ENCODE measurements around the gene DEGS1. TPM values are rescaled to one million over a fixed set of nuclear protein-coding genes. Genes with fewer than 3 reads are reported as not detected.

Gene DEGS1
- total RNA-seq, 1 donor from 2014 or later = 42.2 TPM

- Histone ChIP-seq H3K9me3 (replicated peaks) (no peaks in the 10 kb centered on the region), H3K27ac (replicated peaks) (no peak overlapping the region), H3K36me3 (peaks cover 31% of the 10 kb centered on the region), H3K4me1 (no peaks in the 10 kb centered on the region), H3K27me3 (ENCODE audit: low read depth) (no peaks in the 10 kb centered on the region), H3K4me3 (no peak overlapping the region)
- DNase-seq = no peak
- intact Hi-C loops (cut with micrococcal nuclease) = no loop called here
- TF ChIP-seq CTCF (IDR thresholded peaks at IDR 0.05; ENCODE audit: borderline replicate concordance) = no peak
Measured at GRCh38 chr1:224149709-224150108, 33.3 kb upstream of the DEGS1 start.

- intact Hi-C loops (cut with micrococcal nuclease) = no loop called here
- DNase-seq = no peak
- Histone ChIP-seq H3K27me3 (ENCODE audit: low read depth) (no peaks in the 10 kb centered on the region), H3K4me1 (no peaks in the 10 kb centered on the region), H3K9me3 (replicated peaks) (no peaks in the 10 kb centered on the region), H3K4me3 (no peak overlapping the region), H3K36me3 (peaks cover 36% of the 10 kb centered on the region), H3K27ac (replicated peaks) (no peak overlapping the region)
- no peak for TF ChIP-seq CTCF (IDR thresholded peaks at IDR 0.05; ENCODE audit: borderline replicate concordance)
Measured at GRCh38 chr1:224151117-224151516, 31.9 kb upstream of the DEGS1 start.

GRCh38 chr1:224157316-224157715 lies 25.7 kb upstream of the DEGS1 start:
- Histone ChIP-seq H3K4me3 (no peak overlapping the region), H3K36me3 (peaks cover 81% of the 10 kb centered on the region)
- intact Hi-C loops (cut with micrococcal nuclease) = no loop called here

GRCh38 chr1:224159541-224159940 lies 23.5 kb upstream of the DEGS1 start:
- no peak for TF ChIP-seq CTCF (IDR thresholded peaks at IDR 0.05; ENCODE audit: borderline replicate concordance)
- no peaks in the 10 kb centered on the region for H3K4me1 ChIP-seq

More at GRCh38 chr1:224157316-224157715, 25.7 kb upstream of the DEGS1 start:
- Histone ChIP-seq H3K27ac (replicated peaks) (no peak overlapping the region), H3K9me3 (replicated peaks) (no peaks in the 10 kb centered on the region), H3K4me1 (no peaks in the 10 kb centered on the region), H3K27me3 (ENCODE audit: low read depth) (no peaks in the 10 kb centered on the region)
- DNase-seq = no peak
- TF ChIP-seq CTCF (IDR thresholded peaks at IDR 0.05; ENCODE audit: borderline replicate concordance) = no peak

GRCh38 chr1:224160171-224160682 lies 22.8 kb upstream of the DEGS1 start:
- DNase-seq = no peak
- TF ChIP-seq CTCF (IDR thresholded peaks at IDR 0.05; ENCODE audit: borderline replicate concordance) = no peak
- no peak overlapping the region for H3K4me3 ChIP-seq
- H3K4me1 ChIP-seq = no peaks in the 10 kb centered on the region
- intact Hi-C loops (cut with micrococcal nuclease) = no loop called here
- H3K36me3 ChIP-seq = peaks cover 68% of the 10 kb centered on the region
- no peaks in the 10 kb centered on the region for H3K9me3 ChIP-seq (replicated peaks)
- H3K27me3 ChIP-seq (ENCODE audit: low read depth) = no peaks in the 10 kb centered on the region
- H3K27ac ChIP-seq (replicated peaks) = no peak overlapping the region

More at GRCh38 chr1:224159541-224159940, 23.5 kb upstream of the DEGS1 start:
- DNase-seq = no peak
- Histone ChIP-seq H3K9me3 (replicated peaks) (no peaks in the 10 kb centered on the region), H3K36me3 (peaks cover 68% of the 10 kb centered on the region), H3K27me3 (ENCODE audit: low read depth) (no peaks in the 10 kb centered on the region), H3K4me3 (no peak overlapping the region), H3K27ac (replicated peaks) (no peak overlapping the region)
- intact Hi-C loops (cut with micrococcal nuclease) = no loop called here

Data from left ventricle myocardium inferior (tissue), 1 donor.